ENCODE data around the gene GSTM3. TPM values are rescaled to one million over a fixed set of nuclear protein-coding genes. Genes with fewer than 3 reads are reported as not detected.

Gene GSTM3
- total RNA-seq, 4 donors from 2014 or later, result 61.1 to 162 (median 132) TPM

GRCh38 chr1:109733236-109733870 lies 7.5 kb downstream of the GSTM3 start:
- H3K9me3 ChIP-seq, result no peaks in the 10 kb centered on the region
- no peaks in the 10 kb centered on the region for H3K27me3 ChIP-seq
- no peak for TF ChIP-seq CTCF (IDR thresholded peaks at IDR 0.05)
- H3K36me3 ChIP-seq, result peaks cover 0 to 11% of the 10 kb centered on the region in 2 donors
- intact Hi-C loops (cut with DNase I), result no loop called here
- H3K27ac ChIP-seq, result no peak overlapping the region
- H3K4me3 ChIP-seq (replicated peaks in 1 of 3), result no peak overlapping the region
- DNase-seq, result no peak
- peaks cover 0 to 4% of the 10 kb centered on the region in 2 donors for H3K4me1 ChIP-seq
- 91 to 93% methylated on average over 4 of the region's 4 CpGs for WGBS, 2 donors

- no peak for DNase-seq
- Histone ChIP-seq H3K4me3 (replicated peaks in 1 of 3) (no peak overlapping the region), H3K9me3 (no peaks in the 10 kb centered on the region), H3K27me3 (no peaks in the 10 kb centered on the region), H3K36me3 (peaks cover 0 to 4% of the 10 kb centered on the region in 2 donors), H3K4me1 (peaks cover 0 to 4% of the 10 kb centered on the region in 2 donors), H3K27ac (no peak overlapping the region)
- WGBS, 2 donors, result 47 to 53% methylated on average over 3 of the region's 3 CpGs
- intact Hi-C loops (cut with DNase I), result no loop called here
- TF ChIP-seq POLR2A (IDR thresholded peaks at IDR 0.05) (no peak), CTCF (IDR thresholded peaks at IDR 0.05) (no peak)
Measured at GRCh38 chr1:109732390-109732881, 8.4 kb downstream of the GSTM3 start.

GRCh38 chr1:109730666-109731065 lies 10.2 kb downstream of the GSTM3 start:
- Histone ChIP-seq H3K27ac (no peak overlapping the region), H3K4me3 (replicated peaks in 1 of 3) (no peak overlapping the region), H3K36me3 (no peaks in the 10 kb centered on the region), H3K27me3 (no peaks in the 10 kb centered on the region), H3K9me3 (no peaks in the 10 kb centered on the region), H3K4me1 (peaks cover 0 to 4% of the 10 kb centered on the region in 2 donors)
- TF ChIP-seq POLR2A (IDR thresholded peaks at IDR 0.05) (no peak), CTCF (IDR thresholded peaks at IDR 0.05) (no peak)
- DNase-seq, result no peak
- intact Hi-C loops (cut with DNase I), result no loop called here
- 74 to 89% methylated on average over 6 of the region's 6 CpGs for WGBS, 2 donors

GRCh38 chr1:109728870-109729269 lies 12.0 kb downstream of the GSTM3 start:
- WGBS, 2 donors, result 93 to 96% methylated on average over 6 to 7 of the region's 7 CpGs
- intact Hi-C loops (cut with DNase I), result no loop called here

More at GRCh38 chr1:109728870-109729269, 12.0 kb downstream of the GSTM3 start:
- Histone ChIP-seq H3K4me1 (no peaks in the 10 kb centered on the region), H3K27ac (no peak overlapping the region), H3K36me3 (no peaks in the 10 kb centered on the region), H3K27me3 (no peaks in the 10 kb centered on the region), H3K9me3 (no peaks in the 10 kb centered on the region), H3K4me3 (replicated peaks in 1 of 3) (no peak overlapping the region)
- TF ChIP-seq POLR2A (IDR thresholded peaks at IDR 0.05) (no peak), CTCF (IDR thresholded peaks at IDR 0.05) (no peak)
- no peak for DNase-seq
